GM12878 (cell line): ENCODE measurements around the gene TNIP2. TPM values are rescaled to one million over a fixed set of nuclear protein-coding genes. Genes with fewer than 3 reads are reported as not detected.

Experiments
- ATAC-seq: fragments of 200-7000 bp; cut with Tn5 transposase; 3 replicates; pipeline ENCODE4 v1.9.1; 2020; ENCODE audit warnings: mild to moderate bottlenecking, moderate library complexity
- BruUV-seq: library from RNA; stranded (reverse); fragments of 400-500 nt; replicated peaks from 2 replicates; lab custom pipeline; 2021; lab: Mats Ljungman, UMichigan
- CTCF ChIA-PET: fragments of 300-600 bp; sonication (Branson Sonifier 250); formaldehyde crosslinking; extraction: SDS; loops from one replicate; lab custom pipeline; 2021; ENCODE audit warnings: inconsistent platforms; lab: Yijun Ruan, JAX
- POLR2A ChIA-PET: fragments of 350-600 bp; formaldehyde crosslinking; extraction: SDS; loops from one replicate; lab custom pipeline; 2021; ENCODE audit warnings: inconsistent platforms; lab: Charles Lee
- RAD21 ChIA-PET: fragments of 300-600 bp; sonication (Branson Sonifier 250); formaldehyde crosslinking; loops from one replicate; lab custom pipeline; 2023; ENCODE audit warnings: antibody characterized with exemption; ENCODE audit not compliant: unreplicated experiment; lab: Charles Lee
- SMC1A ChIA-PET: fragments of 300-600 bp; sonication (Branson Sonifier 250); formaldehyde crosslinking; loops from one replicate; lab custom pipeline; 2023; ENCODE audit not compliant: unreplicated experiment, uncharacterized antibody; lab: Charles Lee
- DNase-seq: peaks from one replicate; pipeline ENCODE4 v3.0.0-alpha.2; 2011; ENCODE audit warnings: low read depth, low spot score
- FAIRE-seq: peaks from 3 replicates; lab custom pipeline; 2011; peaks lifted over from hg19 to GRCh38; lab: Jason Lieb, UNC
- H2AFZ ChIP-seq: 2 replicates; pipeline ENCODE4 v1.6.0; 2011; ENCODE audit warnings: low read depth, low read length, control low read depth; ENCODE audit not compliant: control insufficient read depth
- H3K27ac ChIP-seq: 2 replicates; pipeline ENCODE4 v1.5.1; 2011; ENCODE audit warnings: control low read depth; ENCODE audit not compliant: control insufficient read depth, insufficient read depth
- H3K27me3 ChIP-seq, 2 experiments: replicated peaks in 1 of 2; 2 replicates each; pipeline versions ENCODE4 v1.6.0 to v1.6.1; 2011; ENCODE audit warnings: low read length in 1 of 2; ENCODE audit not compliant: control insufficient read depth in 2 of 2, insufficient read depth in 2 of 2
- H3K36me3 ChIP-seq, 2 experiments: 2 replicates each; pipeline ENCODE4 v1.5.1; 2011; ENCODE audit warnings: low read length in 1 of 2; ENCODE audit not compliant: control insufficient read depth in 2 of 2, insufficient read depth in 2 of 2
- H3K4me1 ChIP-seq: 2 replicates; pipeline ENCODE4 v1.6.1; 2011; ENCODE audit warnings: mild to moderate bottlenecking, low read length, moderate library complexity, mixed read lengths; ENCODE audit not compliant: control insufficient read depth, insufficient read depth
- H3K4me2 ChIP-seq: 2 replicates; pipeline ENCODE4 v1.6.0; 2011; ENCODE audit warnings: control low read depth; ENCODE audit not compliant: control insufficient read depth, insufficient read depth
- H3K4me3 ChIP-seq: fragments of 200-600 bp; sonication (generic); 2 replicates; pipeline ENCODE4 v1.5.1; 2016
- H3K79me2 ChIP-seq: 2 replicates; pipeline ENCODE4 v1.6.0; 2011; ENCODE audit warnings: low read length; ENCODE audit not compliant: control insufficient read depth, insufficient read depth
- H3K9ac ChIP-seq: 2 replicates; pipeline ENCODE4 v1.8.0; 2011; ENCODE audit warnings: low read length, control low read depth, mixed read lengths; ENCODE audit not compliant: control insufficient read depth, insufficient read depth
- H3K9me3 ChIP-seq: replicated peaks from 3 replicates; pipeline ENCODE4 v1.5.1; 2011; ENCODE audit warnings: mild to moderate bottlenecking, low read length; ENCODE audit not compliant: control insufficient read depth, insufficient read depth
- H4K20me1 ChIP-seq: 2 replicates; pipeline ENCODE4 v1.6.0; 2011; ENCODE audit not compliant: control insufficient read depth, insufficient read depth
- EED ChIP-seq: sonication (generic); IDR thresholded peaks from 2 replicates; pipeline ENCODE4 v1.6.1; 2016; ENCODE audit warnings: antibody characterized with exemption, low read depth
- HDGF ChIP-seq: fragments of 450-650 bp; IDR thresholded peaks from 2 replicates; pipeline ENCODE4 v1.6.1; 2016; ENCODE audit warnings: antibody characterized with exemption
- JUNB ChIP-seq: IDR thresholded peaks from 2 replicates; pipeline ENCODE4 v1.6.1; 2016; ENCODE audit warnings: antibody characterized with exemption, mild to moderate bottlenecking
- NBN ChIP-seq: fragments of 450-650 bp; IDR thresholded peaks from 2 replicates; pipeline ENCODE4 v1.6.1; 2016
- NFYB ChIP-seq: IDR thresholded peaks from 2 replicates; pipeline ENCODE4 v1.6.1; 2011; ENCODE audit warnings: low read depth, mild to moderate bottlenecking, low read length, improper control_type of control experiment, moderate library complexity; ENCODE audit not compliant: insufficient read depth
- RBBP5 ChIP-seq: fragments of 200-600 bp; sonication (generic); conservative IDR thresholded peaks from 2 replicates; pipeline ENCODE4 v1.6.1; 2016
- TAF1 ChIP-seq: IDR thresholded peaks from 2 replicates; pipeline ENCODE4 v1.6.1; 2011; ENCODE audit warnings: mild to moderate bottlenecking, low read depth, low read length, borderline replicate concordance
- WGBS: methylation state at CpG from one replicate; pipeline ENCODE4 v1.1.6; 2016; ENCODE audit warnings: low lambda C conversion rate; ENCODE audit not compliant: insufficient replicate concordance, insufficient coverage; ENCODE audit errors: missing lambda C conversion rate; 5-methylcytosine and 5-hydroxymethylcytosine counted together
- in situ Hi-C: fragments of 300-500 bp; cut with MboI; formaldehyde crosslinking; loops from 9 replicates; pipeline ENCODE4 v1.14.3; 2018; ENCODE audit warnings: mixed read lengths
- intact Hi-C: fragments of 100-400 bp; cut with micrococcal nuclease; formaldehyde crosslinking; loops from one replicate; pipeline ENCODE4 v1.14.2; 2022; ENCODE audit not compliant: unreplicated experiment
- polyA plus RNA-seq, 11 experiments: library from polyadenylated mRNA; depleted of rRNA in 4 of 11; unstranded in 6 of 11; stranded (reverse) in 5 of 11; fragments of >200 nt; fragmentation: Nextera tagmentation in 4 of 11; fragmentation: Illumina TruSeq in 1 of 11; extraction: Ambion mirVana in 4 of 11; extraction: Trizol in 1 of 11; gene quantifications; 1 replicate in 1 of 11; 2 replicates in 10 of 11; pipeline versions ENCODE4 v1.2.1 to v1.2.3, GENCODE V29; 2011 to 2016; ENCODE audit warnings: inconsistent platforms in 2 of 11, missing spikeins in 2 of 11, low read depth in 1 of 11
- total RNA-seq, 4 experiments: library from RNA; depleted of rRNA in 3 of 4; stranded (reverse); fragments of >200 nt in 3 of 4; fragmentation: Illumina TruSeq in 1 of 4; extraction: Trizol in 1 of 4; gene quantifications; 2 replicates each; pipeline versions ENCODE4 v1.2.1 to v1.2.3, GENCODE V29; 2013 to 2021
- TF ChIP-seq, protein P1 (sequence below): fragments of 450-650 bp; IDR thresholded peaks from 2 replicates; pipeline ENCODE4 v1.6.1; 2016; ENCODE audit warnings: mild to moderate bottlenecking
- TF ChIP-seq, protein P2 (sequence below): fragments of 450-650 bp; IDR thresholded peaks from 2 replicates; pipeline ENCODE4 v1.6.1; 2017; ENCODE audit warnings: borderline replicate concordance

The TNIP2 gene
- total and polyA plus RNA-seq, 10 of the 15 experiments (the other 5 are each of a cell fraction or from before 2014, with no cell fraction given) = 1.4 to 64.9 (median 45.5) TPM

DNA sequence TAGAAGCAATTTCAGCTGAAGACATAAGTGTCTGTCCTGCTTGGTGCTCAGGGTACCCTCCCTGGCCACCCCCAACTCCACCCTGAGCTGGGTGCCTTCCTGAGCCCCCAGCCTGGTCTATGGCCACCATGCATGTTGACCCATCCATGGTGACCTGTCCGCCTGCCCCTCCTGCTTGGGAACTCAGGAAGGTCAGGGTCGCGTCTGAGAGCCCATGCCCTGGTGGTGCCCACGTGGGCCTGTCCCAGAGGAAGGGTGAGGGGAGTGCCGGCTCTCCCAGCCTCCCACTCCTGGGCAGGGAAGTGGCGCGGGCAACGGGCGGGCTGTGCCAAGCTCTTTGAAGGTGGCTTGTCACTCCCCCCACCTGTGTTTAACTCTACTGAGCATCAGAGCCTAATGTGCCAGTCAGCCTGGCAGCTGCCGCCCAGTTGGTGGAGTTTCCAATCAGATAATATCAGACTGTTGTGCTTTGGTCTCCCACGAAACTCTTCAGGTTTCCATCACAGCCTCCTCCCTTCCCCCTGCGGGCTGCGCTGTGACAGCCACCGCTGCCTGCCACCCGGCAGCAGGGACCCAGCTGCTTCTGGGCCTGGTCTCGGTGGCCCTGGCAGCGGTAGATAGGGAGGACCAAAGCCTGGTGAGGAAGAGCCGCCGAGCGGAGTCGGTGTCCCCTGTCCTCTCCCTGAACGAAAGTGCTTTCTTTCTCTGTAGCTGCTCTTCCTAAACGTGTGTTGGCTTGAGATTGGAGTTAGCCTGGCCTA is 41.6 kb upstream of the TNIP2 start:
- no peaks in the 10 kb centered on the region for H3K9me3 ChIP-seq
- ATAC-seq = no peak
- ChIA-PET RAD21 (interaction anchor here (0.9 to 5.4 kb wide), 4 partner anchors 11 to 47 kb away, joined by 3 to 43 read pairs (median 4); no protein-coding TSS in a partner anchor), SMC1A (interaction anchor here (0.8 to 6.2 kb wide), 8 partner anchors 11 to 156 kb away, joined by 3 to 49 read pairs (median 4); no protein-coding TSS in a partner anchor), CTCF (interaction anchor here (0.7 to 4.5 kb wide), 5 partner anchors 10 to 157 kb away, joined by 3 to 17 read pairs (median 3); no protein-coding TSS in a partner anchor), POLR2A (interaction anchor here (1.0 to 6.7 kb wide), 7 partner anchors 11 to 52 kb away, joined by 3 to 57 read pairs (median 5); no protein-coding TSS in a partner anchor)
- H3K27ac ChIP-seq = peak overlapping the region; percentile 57; the same call in 1 of the 2 replicates
- no peak for DNase-seq
- TF ChIP-seq, protein P1, sequence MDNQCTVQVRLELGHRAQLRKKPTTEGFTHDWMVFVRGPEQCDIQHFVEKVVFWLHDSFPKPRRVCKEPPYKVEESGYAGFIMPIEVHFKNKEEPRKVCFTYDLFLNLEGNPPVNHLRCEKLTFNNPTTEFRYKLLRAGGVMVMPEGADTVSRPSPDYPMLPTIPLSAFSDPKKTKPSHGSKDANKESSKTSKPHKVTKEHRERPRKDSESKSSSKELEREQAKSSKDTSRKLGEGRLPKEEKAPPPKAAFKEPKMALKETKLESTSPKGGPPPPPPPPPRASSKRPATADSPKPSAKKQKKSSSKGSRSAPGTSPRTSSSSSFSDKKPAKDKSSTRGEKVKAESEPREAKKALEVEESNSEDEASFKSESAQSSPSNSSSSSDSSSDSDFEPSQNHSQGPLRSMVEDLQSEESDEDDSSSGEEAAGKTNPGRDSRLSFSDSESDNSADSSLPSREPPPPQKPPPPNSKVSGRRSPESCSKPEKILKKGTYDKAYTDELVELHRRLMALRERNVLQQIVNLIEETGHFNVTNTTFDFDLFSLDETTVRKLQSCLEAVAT = peak; percentile 62; the same call in 1 of the 2 replicates
- TF ChIP-seq JUNB (no peak), TAF1 (no peak), NFYB (no peak), NBN (no peak), HDGF (no peak), RBBP5 (no peak), EED (no peak)
- TF ChIP-seq, protein P2, sequence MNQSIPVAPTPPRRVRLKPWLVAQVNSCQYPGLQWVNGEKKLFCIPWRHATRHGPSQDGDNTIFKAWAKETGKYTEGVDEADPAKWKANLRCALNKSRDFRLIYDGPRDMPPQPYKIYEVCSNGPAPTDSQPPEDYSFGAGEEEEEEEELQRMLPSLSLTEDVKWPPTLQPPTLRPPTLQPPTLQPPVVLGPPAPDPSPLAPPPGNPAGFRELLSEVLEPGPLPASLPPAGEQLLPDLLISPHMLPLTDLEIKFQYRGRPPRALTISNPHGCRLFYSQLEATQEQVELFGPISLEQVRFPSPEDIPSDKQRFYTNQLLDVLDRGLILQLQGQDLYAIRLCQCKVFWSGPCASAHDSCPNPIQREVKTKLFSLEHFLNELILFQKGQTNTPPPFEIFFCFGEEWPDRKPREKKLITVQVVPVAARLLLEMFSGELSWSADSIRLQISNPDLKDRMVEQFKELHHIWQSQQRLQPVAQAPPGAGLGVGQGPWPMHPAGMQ = no peak
- no TSS peak for BruUV-seq
- H4K20me1 ChIP-seq = no peaks in the 10 kb centered on the region
- no peak overlapping the region for H2AFZ ChIP-seq
- no peak for FAIRE-seq
- 85% methylated on average over 23 of the region's 23 CpGs for WGBS
- in situ Hi-C loops (no loop called here), intact Hi-C loops (no loop called here)
- H3K36me3 ChIP-seq = no peaks in the 10 kb centered on the region; a peak in 1 of 4 replicates
- peak overlapping the region; percentile 60 for H3K4me2 ChIP-seq
- 0 out of 2 replicates have a peak overlapping the region, but pooled peaks have one; percentile 77 for H3K4me3 ChIP-seq
- no peaks in the 10 kb centered on the region for H3K27me3 ChIP-seq
- peak overlapping the region; percentile 28; the same call in 1 of the 2 replicates for H3K9ac ChIP-seq
- H3K79me2 ChIP-seq = peaks cover 31% of the 10 kb centered on the region
- peaks cover 59% of the 10 kb centered on the region for H3K4me1 ChIP-seq
